HPDE6-E6E7 (cell line): ENCODE measurements around the gene CCNJL.

Experiments used
- DNase-seq: peaks from one replicate; pipeline ENCODE4 v3.0.0; 2011; ENCODE audit warnings: missing footprints; ENCODE audit errors: extremely low spot score

Gene CCNJL

DNA sequence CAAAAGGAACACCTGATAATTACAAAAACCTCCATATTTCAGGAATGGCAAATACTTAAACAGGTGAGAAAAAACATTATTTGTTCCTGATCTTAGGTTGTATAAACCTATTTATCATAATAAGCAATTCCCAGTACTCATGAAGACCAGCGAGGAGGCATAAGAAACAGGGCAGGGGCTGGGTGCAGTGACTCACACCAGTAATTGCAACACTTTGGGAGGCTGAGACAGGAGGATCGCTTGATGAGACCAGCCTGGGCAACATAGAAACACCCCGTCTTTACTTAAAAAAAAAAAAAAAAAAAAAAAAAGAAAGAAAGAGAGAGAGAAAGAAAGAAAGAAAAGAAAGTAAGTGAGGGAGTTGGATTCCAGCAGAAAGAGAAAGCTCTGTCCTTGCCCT is 21.6 kb downstream of the CCNJL start:
- no peak for DNase-seq

DNA sequence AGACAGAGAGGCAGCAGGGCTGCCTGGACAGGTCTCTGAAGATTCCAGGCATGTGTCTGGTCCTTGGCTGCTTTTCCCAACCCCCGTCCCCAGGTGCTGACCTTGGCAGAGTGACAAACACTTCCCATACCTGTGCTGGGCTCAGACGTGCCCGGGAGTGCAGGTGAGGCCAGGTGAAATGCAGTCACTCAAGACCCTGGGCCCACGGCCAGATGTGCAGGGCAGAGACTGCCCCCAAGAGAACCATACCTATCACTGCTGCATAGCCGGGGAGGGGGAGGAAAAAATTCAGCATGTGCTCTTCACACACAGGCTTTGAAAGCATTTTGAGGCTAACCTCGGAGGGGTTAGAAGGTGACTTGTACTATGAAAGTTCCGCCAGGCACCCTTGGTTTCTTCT is 22.6 kb downstream of the CCNJL start:
- no peak for DNase-seq

DNA sequence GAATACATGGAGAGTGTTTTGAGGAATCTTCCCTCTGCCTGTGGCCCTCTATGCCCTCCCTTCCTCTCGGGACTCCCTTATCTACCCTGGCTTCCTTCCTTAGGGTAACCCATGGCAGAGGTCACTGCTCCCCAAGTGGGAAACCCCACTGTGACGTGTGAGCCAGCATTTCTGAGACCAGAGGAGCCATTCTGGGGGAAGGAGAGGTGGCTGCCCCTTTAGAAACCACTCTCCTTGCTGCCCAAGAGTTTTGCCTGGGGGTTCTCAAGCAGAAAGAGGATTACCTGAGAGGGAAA is 23.1 kb downstream of the CCNJL start:
- DNase-seq, result no peak

DNA sequence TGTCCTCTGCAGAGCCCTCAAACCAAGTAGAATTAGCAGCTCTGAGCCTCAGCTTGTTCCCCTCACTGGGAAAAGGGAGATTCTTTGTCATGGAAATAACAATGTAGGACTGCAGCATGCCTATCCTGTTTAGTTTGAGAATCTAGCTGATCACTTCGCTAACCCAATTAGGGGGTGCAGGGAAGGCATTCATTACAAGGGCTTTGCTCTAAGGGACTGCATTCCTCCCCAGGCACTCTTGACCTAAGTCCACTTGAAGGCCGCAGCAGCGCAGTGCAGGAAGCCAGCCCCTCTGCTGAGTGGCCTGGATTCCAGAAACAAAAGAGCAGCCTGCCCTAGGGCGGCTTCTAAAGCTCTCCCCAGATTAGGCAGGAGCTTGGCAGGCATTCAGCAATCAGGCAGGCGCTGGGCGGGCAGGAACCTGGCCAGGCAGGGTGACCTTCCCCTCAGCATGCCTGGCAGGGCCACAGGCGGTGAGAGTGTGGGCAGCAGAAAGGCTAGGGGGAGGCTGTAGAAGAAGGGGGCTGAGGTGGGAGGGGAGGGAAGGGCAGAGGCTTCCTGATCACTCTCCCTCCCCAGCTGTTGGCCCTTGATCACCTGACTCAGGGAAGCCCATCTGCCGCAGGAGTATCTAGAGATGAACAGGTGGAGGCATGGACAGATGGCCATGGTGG is 24.8 kb downstream of the CCNJL start:
- no peak for DNase-seq

DNA sequence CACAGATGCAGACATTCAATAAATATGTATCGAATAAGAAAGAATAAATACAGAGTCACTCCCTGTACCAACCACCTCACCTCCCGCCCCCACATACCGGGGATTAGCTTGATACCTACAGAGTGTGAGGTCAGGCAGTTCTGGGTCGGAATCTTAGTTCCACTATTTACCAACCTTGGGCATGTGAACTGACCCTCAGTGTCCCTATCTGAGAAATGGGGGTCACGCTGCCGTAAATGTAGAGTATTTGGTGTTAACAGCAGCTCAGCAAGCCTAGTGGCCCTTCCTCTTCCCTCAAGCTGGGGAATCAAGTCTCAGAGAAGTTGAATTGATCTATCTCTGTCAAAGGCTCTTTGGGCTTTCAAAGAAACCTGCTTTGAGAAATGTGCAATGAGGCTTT is 25.4 kb downstream of the CCNJL start:
- DNase-seq, result no peak

DNA sequence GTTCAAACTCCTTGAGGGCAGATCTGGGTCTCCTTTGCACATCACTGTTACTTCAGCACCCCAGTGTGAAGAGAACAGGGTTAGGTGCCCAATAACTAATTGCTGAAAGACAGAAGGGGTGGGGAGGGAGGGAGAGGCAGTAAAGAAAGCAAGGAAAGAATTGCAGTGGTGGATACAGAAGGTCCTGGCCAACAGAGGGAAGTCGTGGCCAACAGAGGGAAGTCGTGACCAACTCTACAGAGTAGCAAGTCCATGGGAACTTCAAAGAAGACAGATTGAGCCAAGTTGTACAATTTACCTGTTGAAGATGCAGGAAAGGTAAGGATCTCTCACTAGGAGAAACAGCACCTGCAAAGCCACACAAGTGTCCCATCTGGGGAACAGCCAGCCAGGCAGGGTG is 27.0 kb downstream of the CCNJL start:
- DNase-seq, result no peak

DNA sequence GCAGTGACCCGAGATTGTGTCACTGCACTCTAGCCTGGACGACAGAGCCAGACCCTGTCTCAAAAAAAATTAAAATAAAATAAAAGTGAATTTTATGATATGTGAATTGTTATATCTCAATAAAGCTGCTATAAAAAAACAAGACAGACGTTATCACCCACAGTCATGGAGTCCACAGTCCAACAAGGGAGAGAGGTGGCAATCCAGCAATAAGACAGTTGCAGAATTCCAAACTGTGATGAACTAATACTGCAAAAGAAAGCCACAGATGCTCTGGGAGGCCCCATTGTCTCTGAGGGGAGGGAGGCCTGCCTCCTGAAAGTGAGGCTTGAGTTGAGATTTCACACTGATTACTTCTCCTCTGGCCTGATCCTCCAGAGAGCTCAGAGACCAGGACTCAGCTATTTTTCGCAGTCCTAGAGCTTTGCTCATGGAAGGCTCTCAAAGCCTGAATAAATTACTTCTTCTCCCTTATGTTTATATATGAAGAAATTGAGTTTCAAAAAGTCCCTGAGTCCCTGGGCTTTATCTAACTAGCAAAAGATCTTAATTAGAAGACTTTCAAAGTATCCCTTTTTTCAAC is 28.0 kb downstream of the CCNJL start:
- DNase-seq, result no peak

DNA sequence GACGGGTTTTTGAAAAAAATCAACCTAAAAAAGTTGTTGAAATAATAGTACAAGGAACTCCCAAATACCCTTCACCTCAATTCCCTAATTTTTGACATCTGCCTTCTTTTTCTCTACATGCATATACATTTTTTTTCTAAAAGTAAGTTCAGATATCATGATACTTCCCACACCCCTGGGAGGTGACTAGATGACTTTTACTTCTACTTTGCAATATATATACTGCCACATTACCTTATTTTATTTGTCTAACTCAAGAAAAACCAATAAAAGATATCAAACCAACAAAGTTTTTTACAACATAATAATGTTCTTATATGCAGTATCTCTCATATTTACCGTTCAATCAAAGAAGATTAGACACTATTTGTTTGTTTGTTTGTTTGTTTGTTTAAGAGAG is 31.1 kb downstream of the CCNJL start:
- DNase-seq, result no peak

DNA sequence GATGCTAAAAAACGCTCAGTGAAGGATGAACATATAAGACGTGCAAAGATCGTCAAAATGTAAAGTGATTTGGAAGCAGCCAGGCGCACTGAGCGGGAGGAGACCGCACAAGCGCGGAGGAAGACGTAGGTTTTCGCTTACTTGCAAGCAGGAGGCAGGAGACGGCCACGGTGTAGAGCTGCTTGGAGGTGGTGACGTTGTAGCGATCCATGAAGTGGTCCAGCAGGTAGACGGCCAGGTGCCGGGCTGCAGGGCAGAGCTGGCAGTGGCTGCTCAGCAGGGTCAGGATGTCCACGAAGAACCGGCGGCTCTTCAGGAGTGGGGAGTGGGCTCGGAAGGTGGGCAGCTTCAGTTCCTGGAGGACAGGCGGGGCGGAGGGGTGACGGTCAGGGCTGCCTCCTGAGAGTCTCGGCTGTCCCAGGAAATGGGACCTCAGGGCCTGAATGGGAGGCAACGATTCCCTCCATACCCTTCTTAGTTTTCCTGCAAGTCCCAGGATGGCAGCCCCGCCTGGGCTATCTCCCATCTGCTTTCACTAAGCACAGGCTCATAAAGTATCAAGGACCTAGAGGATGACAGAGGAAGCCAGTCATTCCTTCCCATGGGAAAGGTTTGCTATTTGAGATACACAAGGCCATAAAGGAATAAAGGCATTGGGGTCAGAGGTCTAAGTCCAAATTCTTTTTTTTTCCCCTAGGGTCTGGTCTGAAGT is 31.8 kb downstream of the CCNJL start:
- DNase-seq, result no peak

DNA sequence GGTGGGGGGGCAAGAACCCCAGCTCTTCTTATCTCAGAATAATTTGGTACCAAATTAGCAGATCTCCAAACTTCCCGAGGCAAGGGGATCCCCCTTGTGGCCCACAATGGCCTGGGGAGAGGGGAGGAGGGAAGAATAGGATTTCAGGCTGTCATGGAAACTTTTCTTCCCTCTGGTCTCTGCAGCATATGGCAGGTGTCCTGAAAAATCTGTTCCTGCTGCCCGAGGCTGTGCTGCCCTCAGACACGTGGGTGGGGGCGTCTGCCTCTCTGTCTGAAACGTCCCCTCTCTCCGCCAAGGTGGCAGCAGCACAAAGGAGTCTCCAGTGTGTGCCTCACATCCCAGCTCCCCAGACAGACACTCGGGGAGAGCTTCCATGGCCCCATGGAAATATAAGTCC is 34.0 kb downstream of the CCNJL start:
- DNase-seq, result no peak

DNA sequence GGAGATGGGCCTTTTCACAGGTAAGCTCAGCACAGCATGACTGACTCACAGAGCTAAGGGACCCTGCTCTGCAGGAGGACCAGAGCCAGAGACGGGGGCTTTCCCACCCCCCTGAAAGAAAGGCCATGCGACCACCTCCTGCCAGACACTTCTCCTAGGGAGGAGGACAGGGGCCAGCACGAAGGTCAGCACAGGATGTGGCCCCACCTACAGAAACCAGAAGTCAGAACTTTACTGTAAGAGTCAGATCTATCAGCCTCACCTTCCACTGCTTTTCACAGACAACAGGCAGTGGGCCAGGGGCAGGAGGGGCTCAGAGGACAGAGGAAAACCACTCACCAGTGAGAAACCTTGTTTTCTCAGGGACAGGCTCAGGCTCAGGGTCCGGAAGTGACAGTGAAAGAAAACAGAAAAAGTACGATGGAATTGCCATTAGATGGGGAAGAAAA is 37.9 kb downstream of the CCNJL start:
- no peak for DNase-seq

DNA sequence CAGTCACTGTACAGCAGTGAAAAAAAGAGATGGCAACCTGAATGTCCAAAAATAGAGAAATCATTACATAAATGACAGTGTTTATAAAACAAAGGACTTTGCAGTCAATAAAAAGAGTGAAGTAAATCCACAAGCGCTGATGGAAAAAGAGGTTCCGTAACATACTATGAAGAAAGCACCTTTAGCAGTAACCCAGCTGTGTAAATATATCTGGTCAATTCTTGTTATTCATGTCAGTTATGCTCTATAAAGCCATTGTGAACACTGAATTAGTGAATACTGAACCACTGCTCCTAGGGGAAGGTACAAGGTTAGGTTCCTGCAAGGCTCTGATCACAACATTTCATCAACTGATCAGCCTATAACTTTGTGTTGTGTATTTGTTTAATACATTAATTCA is 39.5 kb downstream of the CCNJL start:
- DNase-seq, result no peak

DNA sequence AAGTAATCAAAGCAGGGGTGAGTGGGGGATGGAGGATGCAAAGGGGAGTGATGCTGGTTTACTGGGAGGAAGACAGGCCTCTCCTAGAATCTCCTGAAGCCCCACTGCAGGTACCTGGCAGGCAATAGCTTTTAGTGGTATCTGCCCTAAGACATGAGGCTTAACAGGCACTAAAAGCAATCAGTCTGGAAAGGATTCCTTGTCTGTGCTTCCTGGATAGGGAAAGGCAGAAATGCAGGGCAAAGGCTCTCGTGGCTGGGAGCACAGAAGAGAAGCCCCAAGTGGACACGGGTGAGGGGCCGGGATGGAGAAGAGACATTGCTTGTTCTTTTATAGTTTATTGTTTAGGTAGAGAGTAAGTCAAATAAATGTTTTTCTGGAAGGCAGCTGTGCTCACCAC is 40.1 kb downstream of the CCNJL start:
- no peak for DNase-seq

DNA sequence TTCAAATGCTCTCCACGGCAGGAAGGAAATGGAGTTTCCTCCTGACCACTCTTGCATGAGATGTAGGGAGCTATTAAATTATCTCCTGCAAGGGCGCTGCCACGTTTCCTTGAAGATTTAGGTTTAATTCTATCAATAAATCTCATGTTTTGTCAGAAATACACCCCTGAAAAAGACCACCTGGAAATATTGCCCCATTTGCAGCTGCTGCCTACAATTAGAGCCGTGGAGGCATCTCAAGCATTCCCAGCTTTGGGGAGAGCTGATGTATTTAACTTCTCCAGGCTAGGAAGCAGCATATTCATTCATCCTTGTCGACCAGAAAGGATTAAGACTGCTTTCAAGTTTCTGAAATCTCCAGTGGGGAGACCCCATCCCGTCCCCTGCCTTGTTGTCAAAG is 40.5 kb downstream of the CCNJL start:
- no peak for DNase-seq

DNA sequence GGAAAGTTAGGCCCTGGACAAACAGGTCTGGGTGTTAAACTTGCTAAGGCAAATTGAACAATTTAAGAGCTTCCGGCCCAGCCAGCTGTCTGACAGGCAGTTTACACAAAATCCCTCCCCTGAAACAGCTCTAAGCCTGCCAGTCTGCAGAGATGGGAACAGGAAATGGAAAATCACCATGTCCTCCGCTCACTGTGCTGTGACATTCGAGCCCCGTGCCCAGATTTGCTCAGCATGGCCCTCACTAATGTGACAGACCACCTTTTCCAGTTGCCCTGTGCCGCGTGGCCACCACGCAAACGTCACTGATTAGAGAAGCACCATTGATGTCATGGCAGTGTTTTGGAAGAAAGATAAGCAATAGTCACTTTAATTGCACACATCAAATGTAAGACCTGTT is 41.0 kb downstream of the CCNJL start:
- DNase-seq, result no peak

DNA sequence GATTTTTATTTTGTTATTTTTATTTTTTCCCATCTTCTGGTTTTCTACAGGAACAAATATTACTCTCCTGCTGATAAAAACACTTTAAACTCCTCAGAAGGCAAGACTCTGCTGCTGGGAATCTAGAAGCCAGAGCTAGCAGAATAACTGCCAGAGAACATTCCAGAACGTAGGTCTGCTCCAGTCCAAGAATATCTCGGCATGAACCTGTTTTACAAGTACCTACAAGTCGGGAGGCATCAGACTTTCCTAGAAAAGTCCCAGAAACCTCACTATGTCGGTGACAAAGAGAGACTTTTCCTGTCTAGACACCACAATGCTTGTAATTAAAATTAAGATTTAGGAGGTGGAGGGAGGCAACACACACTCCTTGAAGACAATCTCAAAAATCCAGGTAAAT is 41.7 kb downstream of the CCNJL start:
- no peak for DNase-seq

DNA sequence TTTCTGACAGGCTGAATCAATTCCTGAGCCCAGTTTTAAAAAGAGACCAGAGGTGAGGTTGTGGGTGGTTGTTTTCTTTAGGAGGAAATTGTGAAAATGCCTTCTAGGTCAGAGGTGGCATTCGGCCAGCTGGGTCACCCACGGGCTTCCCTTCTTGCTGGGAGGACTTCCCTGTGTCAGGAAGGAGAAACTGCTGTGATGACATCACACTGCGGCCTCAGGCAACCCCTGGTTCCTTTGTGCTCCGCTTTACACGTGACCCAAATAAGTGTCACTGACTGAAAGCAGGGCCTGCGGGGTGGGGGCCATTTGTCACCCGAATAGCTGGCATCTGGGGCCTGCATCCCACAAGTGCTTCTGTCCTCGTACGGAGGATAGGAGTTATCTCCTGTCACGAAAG is 43.3 kb downstream of the CCNJL start:
- no peak for DNase-seq

DNA sequence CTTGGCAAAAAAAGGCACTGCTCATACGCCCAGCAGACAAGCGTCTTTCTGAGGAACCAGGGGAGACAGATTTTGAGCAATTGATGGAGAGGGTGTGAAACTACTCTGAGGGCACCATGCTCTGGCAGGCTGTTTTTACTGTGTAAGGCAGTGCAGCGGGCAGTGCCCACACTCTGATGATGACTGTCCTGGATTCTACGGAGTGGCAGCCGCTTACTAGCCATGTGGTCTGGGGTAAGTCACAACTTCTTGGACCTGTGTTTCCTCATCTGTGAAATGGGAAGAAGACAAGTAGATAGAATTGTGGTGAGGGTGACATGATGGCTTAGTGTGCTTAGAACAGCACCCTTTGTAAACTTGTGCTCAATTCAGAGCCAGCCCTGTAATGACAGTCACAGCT is 44.2 kb downstream of the CCNJL start:
- DNase-seq, result no peak

DNA sequence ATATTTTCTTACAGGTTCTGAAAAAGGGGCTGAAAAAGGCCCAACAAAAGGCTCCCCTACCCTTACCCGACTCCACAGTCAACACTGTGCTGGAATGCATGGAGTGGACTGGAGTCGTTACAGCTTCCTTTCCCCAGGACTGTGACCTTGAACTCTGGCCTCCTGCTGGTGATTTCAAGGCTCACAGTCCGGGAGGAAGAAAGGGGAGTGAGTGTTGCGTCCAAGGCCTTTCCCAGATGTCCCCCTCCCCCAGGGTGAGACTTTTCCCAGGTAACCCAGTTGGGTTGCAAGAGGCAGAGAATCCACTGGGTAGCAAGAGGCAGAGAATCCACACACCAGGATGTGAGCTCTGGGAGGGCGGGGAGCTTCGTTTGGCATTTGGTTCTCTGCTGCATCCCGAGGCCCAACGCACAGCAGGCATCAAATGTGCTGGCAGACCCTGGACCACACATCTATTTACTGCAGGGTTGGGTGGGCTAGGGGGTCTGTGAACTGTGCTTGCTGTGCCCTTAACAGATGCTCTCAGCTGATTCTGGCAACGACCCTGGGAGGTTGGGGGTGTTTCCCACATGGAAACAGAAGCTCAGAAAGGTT is 45.5 kb downstream of the CCNJL start:
- DNase-seq, result no peak

DNA sequence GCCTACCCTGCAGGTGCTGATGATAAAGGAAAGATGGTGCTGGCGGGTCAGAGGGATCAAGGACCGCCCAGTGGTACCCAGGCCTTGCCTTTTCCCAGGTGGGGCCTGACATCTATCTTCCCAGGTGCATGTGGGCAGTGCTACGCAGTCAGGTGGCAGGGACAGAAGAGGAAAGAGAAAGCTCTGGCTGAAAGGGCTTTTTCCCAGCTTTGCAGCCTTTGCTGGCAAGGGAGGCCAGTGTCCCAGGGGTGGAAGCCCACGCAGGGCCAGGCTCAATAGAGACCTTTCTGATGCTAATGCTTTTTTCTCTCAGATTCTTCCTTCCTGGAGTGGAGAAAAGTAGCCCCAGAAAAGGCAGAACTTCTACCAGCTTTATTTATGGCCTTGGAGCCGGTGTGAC is 46.3 kb downstream of the CCNJL start:
- DNase-seq, result no peak

DNA sequence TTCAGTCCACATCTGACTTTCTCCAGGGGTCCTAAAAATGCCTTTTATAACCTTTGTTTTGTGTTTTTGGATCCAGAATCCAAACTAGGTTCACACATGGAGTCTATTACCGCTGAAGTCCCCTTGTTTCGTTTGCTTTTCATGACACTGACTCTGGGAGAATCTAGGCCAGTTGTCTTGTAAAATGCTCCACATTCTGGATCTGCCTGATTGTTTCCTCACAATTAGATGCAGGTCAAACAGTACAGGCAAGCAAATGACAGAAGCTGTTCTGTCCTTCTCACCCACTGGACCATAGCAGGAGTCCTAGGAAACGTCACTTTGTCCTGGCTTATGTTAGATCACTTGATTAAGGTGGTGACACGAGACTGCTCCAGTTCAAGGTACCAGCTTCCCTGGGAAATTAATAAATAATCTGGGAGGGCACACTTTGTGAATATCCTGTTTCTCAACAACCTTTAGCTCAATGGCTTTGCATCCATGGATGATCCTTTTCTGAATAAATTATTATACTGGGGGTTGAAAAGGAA is 49.0 kb downstream of the CCNJL start:
- no peak for DNase-seq

DNA sequence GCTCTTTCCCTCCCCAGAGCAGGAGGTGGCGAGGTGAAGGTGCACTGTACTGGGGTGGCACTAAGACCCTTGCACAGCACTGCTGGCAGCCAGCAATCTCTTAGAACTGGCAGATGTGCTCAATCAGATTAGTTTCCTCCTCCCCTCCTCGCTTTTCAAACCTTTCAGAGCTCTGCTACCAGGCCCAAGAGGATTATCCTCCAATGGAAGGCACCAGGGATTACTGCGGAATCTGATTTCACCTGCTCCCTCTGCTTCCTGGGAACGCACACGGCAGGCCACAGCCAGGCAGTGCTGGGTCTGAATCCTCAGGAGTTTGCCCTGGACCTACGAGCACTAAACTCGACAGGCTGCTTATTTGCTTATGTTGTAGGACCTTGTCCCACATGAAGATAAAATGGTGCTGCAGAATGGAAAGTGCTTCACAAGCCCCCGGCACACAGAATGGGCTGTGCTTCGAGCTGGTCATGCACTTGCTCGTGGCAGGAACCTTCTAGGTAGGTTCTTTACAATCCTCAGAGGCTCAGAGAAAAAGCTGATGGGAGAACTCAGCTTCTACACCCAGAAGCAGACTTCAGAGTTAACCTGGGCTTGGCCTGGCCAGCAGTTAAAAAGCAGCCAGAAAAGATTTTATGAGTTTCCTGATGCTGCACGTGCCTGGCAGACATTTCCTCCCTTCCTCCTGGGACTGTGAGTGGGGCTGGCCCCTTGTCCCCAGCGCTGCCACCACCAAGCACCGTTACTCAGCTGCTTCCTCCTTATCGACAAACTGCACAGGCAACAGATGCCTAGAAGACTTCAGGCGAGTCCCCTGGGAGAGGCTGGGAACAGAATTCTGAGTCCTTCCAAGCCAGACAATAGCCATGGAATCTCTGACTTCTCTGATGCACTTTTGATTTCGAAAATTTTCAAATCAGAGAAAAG is 50.0 kb downstream of the CCNJL start:
- DNase-seq, result no peak
